Gastrocnemius medialis (tissue), 4 donors: ENCODE data around the gene MED13L.

Source experiments
- POLR2A ChIP-seq, 2 donors: fragments of 450-650 bp; IDR thresholded peaks; one replicate each; pipeline ENCODE4 v1.6.1; 2017; ENCODE audit warnings: antibody characterized with exemption in 2 of 2, mild to moderate bottlenecking in 2 of 2, moderate library complexity in 2 of 2
- TF ChIP-seq, protein P1 (sequence below), 5 experiments: fragments of 450-650 bp in 3 of 5; fragments of 200-600 bp in 2 of 5; sonication (generic) in 2 of 5; IDR thresholded peaks in 4 of 5; conservative IDR thresholded peaks in 1 of 5; 1 replicate in 4 of 5; 2 replicates in 1 of 5; pipeline ENCODE4 v1.5.1; 2016 to 2019; ENCODE audit warnings: antibody characterized with exemption in 5 of 5, mild to moderate bottlenecking in 3 of 5, moderate library complexity in 3 of 5

DNA sequence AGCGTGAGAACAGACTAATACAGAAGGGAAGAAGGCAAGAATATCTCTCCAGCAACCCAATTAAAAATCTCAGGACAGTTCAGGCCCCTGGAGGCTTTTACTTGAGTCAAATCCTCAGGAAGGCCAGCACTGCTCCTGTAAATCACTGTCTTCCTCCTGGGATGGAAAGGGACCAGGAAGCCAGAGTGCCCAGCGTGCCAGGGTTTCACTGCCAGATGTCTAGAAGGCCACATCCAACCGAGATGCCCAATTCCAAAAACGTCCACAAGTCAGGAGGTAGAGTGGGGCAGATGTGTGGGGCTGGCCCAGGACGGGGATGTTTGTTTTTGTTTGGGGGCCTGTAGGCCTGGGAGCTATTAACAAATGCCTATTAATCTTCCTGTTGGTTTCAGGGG lies 332.0 kb downstream of the MED13L start:
- TF ChIP-seq, protein P1, sequence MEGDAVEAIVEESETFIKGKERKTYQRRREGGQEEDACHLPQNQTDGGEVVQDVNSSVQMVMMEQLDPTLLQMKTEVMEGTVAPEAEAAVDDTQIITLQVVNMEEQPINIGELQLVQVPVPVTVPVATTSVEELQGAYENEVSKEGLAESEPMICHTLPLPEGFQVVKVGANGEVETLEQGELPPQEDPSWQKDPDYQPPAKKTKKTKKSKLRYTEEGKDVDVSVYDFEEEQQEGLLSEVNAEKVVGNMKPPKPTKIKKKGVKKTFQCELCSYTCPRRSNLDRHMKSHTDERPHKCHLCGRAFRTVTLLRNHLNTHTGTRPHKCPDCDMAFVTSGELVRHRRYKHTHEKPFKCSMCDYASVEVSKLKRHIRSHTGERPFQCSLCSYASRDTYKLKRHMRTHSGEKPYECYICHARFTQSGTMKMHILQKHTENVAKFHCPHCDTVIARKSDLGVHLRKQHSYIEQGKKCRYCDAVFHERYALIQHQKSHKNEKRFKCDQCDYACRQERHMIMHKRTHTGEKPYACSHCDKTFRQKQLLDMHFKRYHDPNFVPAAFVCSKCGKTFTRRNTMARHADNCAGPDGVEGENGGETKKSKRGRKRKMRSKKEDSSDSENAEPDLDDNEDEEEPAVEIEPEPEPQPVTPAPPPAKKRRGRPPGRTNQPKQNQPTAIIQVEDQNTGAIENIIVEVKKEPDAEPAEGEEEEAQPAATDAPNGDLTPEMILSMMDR (IDR thresholded peaks at IDR 0.05 in 4 of 5, conservative IDR thresholded peaks at IDR 0.05 in 1 of 5) = no peak
- TF ChIP-seq POLR2A (IDR thresholded peaks at IDR 0.05) = no peak
